VCaP (cell line): Measurements from ENCODE around the gene KCNAB3.

Source experiments
- H3K27ac ChIP-seq: fragments of 450-650 bp; 2 replicates; pipeline ENCODE4 v1.5.1; 2017
- CTCF ChIP-seq: fragments of 450-650 bp; conservative IDR thresholded peaks from 2 replicates; pipeline ENCODE4 v1.5.1; 2017; ENCODE audit warnings: mild to moderate bottlenecking, moderate library complexity

Gene KCNAB3

DNA sequence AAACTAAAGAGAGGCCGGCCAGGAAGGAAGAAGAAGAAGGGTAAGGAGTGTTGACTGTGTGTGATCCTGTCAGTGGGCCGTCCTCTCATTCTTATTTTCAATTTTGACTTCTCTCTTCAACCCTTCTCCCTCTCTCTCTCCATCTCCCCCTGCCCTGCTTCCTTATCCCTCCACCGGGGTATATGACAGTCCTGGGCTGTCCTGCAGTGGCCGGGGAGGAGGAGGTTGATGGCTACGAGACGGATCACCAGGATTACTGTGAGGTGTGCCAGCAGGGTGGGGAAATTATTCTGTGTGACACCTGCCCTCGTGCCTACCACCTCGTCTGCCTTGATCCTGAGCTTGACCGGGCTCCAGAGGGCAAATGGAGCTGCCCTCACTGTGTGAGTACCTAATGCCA, 35.4 kb downstream of the KCNAB3 start:
- no peak for TF ChIP-seq CTCF
- H3K27ac ChIP-seq, result no peak overlapping the region

DNA sequence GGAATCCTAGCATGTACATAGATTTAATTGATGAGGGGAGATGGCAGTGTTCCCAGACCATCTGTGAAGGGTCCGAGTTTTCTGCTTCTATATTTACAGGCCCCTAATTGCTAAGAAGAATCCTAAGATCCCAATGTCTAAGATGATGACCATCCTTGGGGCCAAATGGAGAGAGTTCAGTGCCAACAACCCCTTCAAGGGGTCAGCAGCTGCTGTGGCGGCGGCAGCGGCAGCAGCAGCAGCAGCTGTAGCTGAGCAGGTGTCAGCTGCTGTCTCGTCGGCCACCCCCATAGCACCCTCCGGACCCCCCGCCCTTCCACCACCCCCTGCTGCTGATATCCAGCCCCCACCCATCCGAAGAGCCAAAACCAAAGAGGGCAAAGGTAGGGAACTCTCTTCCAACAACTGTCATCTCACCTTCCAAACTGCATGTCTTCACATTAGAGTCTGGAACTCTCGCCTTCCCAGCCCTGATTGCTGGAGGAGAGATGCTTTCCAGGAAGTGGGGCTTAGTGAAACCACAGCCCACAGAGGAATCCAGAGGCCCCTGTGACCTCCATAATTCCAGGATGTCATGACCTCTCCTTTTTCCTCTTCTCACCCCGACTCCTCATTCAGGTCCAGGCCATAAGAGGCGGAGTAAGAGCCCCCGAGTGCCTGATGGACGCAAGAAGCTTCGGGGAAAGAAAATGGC, 36.3 kb downstream of the KCNAB3 start:
- no peak overlapping the region for H3K27ac ChIP-seq
- TF ChIP-seq CTCF, result no peak

DNA sequence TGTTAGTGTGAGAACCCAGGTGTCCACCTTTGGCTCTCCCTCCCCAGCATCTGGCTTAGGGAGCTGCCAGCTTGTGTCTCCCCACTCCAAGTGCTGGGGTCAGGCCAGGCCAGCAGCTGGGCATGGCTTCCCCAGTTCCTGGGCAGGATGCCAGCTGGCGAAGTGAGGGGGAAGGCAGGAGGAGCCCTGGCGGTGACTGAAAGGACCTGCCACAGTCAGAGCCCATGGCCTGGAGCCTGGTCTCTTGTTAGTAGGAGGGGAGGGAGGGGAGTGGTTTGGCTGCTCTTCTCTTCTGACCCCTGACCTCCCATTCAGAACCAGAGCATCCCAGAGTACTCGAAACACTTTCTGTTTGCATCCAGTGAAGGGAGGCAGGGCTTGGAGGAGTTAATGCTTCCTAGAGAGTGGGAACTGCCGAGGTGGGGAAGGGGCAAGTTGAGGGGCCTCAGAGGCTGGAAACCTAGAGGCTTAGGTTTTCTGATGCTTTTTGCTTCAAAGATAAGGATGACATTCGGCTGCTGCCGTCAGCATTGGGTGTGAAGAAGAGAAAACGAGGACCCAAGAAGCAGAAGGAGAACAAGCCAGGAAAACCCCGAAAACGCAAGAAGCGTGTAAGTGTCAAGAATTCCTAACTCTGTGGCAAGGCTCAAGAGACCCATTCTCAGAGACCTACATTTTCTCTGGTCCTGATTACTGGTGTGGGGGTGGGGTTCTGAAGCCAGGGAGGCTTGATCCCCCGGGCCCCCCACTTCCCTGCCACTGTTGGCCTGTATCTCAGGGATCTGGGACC, 40.3 kb downstream of the KCNAB3 start:
- H3K27ac ChIP-seq, result peak overlapping the region; percentile 97
- TF ChIP-seq CTCF, result peak; percentile 43

GRCh38 chr17:7888184-7888920, 41.3 kb downstream of the KCNAB3 start, which contains the start of gene CHD3:
TSS of gene CHD3 (plus strand) at chr17:7888789. CDS start at chr17:7889001, 212 bp downstream.
- H3K27ac ChIP-seq, result peak within 1 kb of the TSS; percentile 97
- TF ChIP-seq CTCF, result no peak

DNA sequence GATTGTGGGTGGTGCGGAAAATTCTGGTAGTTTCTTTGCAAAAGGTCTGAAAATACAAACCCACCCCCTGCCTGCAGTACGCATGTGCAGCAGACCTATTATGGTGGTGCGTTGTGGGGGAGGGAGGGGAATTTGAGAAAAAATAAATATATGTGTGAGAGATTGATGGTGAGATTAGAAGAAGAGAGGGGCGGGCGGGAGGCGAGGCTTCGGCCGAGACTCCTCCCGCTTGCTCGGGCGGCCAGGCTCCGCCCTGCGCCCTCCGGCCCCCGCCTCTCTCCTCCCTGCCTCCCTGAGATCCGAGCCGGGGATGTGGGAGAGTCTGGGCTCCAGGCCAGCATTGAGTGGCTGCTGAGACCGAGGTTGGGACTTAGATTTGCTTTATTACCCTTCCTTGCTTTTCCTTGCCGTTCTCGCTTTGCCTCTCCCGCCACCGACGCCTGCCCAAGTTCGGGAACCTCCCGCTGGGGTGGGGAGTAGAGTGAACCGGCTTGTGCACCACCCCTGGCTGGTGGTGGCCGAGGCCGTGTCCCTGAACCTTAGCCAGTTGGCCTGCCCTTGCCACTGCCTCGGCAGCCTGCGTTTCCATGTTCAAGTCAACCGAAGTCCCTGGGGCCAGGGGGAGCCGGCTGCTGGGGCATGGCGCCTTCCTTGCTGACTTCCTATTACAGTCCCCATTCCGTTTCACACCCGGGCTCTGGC, 42.0 kb downstream of the KCNAB3 start:
- peak overlapping the region; percentile 97 for H3K27ac ChIP-seq
- no peak for TF ChIP-seq CTCF

GRCh38 chr17:7887038-7887481, 42.6 kb downstream of the KCNAB3 start:
- no peak for TF ChIP-seq CTCF
- peak overlapping the region; percentile 97 for H3K27ac ChIP-seq
